ENCODE results near the gene PTPN23.

- TF ChIP-seq CTCF (conservative IDR thresholded peaks at IDR 0.05; ENCODE audit: low read length) (no peak), EZH2phosphoT487 (IDR thresholded peaks at IDR 0.05; ENCODE audit: borderline replicate concordance, low read depth, low read length) (no peak)
Measured at GRCh38 chr3:47365213-47366153, 15.3 kb upstream of the PTPN23 start.
